GM19328 (cell line): ENCODE results near the gene TANGO6.

Experiments used
- ATAC-seq: cut with Tn5 transposase; IDR thresholded peaks from one replicate; pipeline ENCODE4 v1.9.1; 2021; ENCODE audit warnings: mild to moderate bottlenecking, moderate library complexity; ENCODE audit not compliant: unreplicated experiment

TANGO6 gene

GRCh38 chr16:69133373-69133954 is 290.1 kb downstream of the TANGO6 start:
- ATAC-seq = no peak
